Upper lobe of left lung (tissue), 6 donors: ENCODE results near the gene TRIM72. TPM values are rescaled to one million over a fixed set of nuclear protein-coding genes. Genes with fewer than 3 reads are reported as not detected.
A peak's percentile ranks its signal among the peaks of the same experiment; 100 is the strongest.

Experiments
- ATAC-seq, 2 donors: fragments of 200-7000 bp; cut with Tn5 transposase; one replicate each; pipeline ENCODE4 v1.9.1; 2022; ENCODE audit warnings: mild to moderate bottlenecking in 2 of 2, moderate library complexity in 2 of 2; ENCODE audit not compliant: low FRiP score in 2 of 2
- DNase-seq, 2 donors: peaks; one replicate each; pipeline ENCODE4 v3.0.0-alpha.2; 2019 to 2020
- H3K27ac ChIP-seq, 4 donors: fragments of 200-600 bp; sonication (generic); one replicate each; pipeline ENCODE4 v1.5.1; 2016 to 2019
- H3K27me3 ChIP-seq, 4 donors: fragments of 200-600 bp; sonication (generic); one replicate each; pipeline ENCODE4 v1.5.1; 2017 to 2019
- H3K36me3 ChIP-seq, 4 donors: fragments of 200-600 bp; sonication (generic); one replicate each; pipeline ENCODE4 v1.5.1; 2016 to 2019
- H3K4me1 ChIP-seq, 4 donors: fragments of 200-600 bp; sonication (generic); one replicate each; pipeline ENCODE4 v1.5.1; 2018 to 2019
- H3K4me3 ChIP-seq, 4 donors: fragments of 200-600 bp; sonication (generic); one replicate each; pipeline ENCODE4 v1.5.1; 2017 to 2019; ENCODE audit warnings: mild to moderate bottlenecking in 2 of 4, moderate library complexity in 1 of 4
- H3K9me3 ChIP-seq, 4 donors: fragments of 200-600 bp; sonication (generic); one replicate each; pipeline ENCODE4 v1.5.1; 2018 to 2019
- CTCF ChIP-seq, 6 experiments: fragments of 450-650 bp in 4 of 6; fragments of 200-600 bp in 2 of 6; sonication (generic) in 2 of 6; IDR thresholded peaks; one replicate each; pipeline ENCODE4 v1.5.1; 2016 to 2019; ENCODE audit warnings: antibody characterized with exemption in 6 of 6
- EP300 ChIP-seq, 4 donors: sonication (generic); formaldehyde crosslinking; IDR thresholded peaks; one replicate each; pipeline ENCODE4 v1.5.1; 2017; ENCODE audit warnings: antibody characterized with exemption in 4 of 4, control low read depth in 2 of 4
- POLR2A ChIP-seq, 4 donors: fragments of 450-650 bp; IDR thresholded peaks; one replicate each; pipeline ENCODE4 v1.5.1; 2016 to 2017; ENCODE audit warnings: antibody characterized with exemption in 4 of 4, mild to moderate bottlenecking in 2 of 4
- POLR2AphosphoS5 ChIP-seq, 2 donors: sonication (generic); formaldehyde crosslinking; IDR thresholded peaks; one replicate each; pipeline ENCODE4 v1.5.1; 2017; ENCODE audit warnings: antibody characterized with exemption in 2 of 2
- WGBS, 2 donors: methylation state at CpG; one replicate each; pipeline ENCODE4 v1.1.5; 2017 to 2018; 5-methylcytosine and 5-hydroxymethylcytosine counted together
- total RNA-seq, 6 donors: library from RNA; depleted of rRNA in 4 of 6; stranded (reverse); fragments of >200 nt in 4 of 6; gene quantifications; one replicate each; pipeline versions ENCODE4 v1.1.0 to v1.2.1, GENCODE V29; 2016 to 2021
- donor health status: DM: no; HTN: no; CAD: no; lungs with moderate emphysema.
- donor health status: DM: no; HTN: yes; CAD: no; lungs with severe emphysema.

Gene TRIM72
- total RNA-seq, 6 donors from 2014 or later: 0.27 TPM; not detected in 5

GRCh38 chr16:31214708-31215286 is 878 bp downstream of the TRIM72 start:
- 14 to 50% methylated on average over 2 to 11 of the region's 58 CpGs for WGBS, 2 donors
- peak in 1 of 2 donors; percentile 86 for DNase-seq
- ATAC-seq: peak in 1 of 2 donors; percentile 38
- Histone ChIP-seq H3K27me3 (peaks cover 0 to 23% (median 15%) of the 10 kb centered on the region in 4 donors), H3K27ac (no peak overlapping the region), H3K36me3 (no peaks in the 10 kb centered on the region), H3K9me3 (no peaks in the 10 kb centered on the region), H3K4me3 (peak overlapping the region in 3 of 4 donors; percentile 39 to 59 (median 51)), H3K4me1 (peaks cover 26 to 29% (median 27%) of the 10 kb centered on the region in 4 donors)
- no peak for TF ChIP-seq CTCF (IDR thresholded peaks at IDR 0.05)
- TF ChIP-seq POLR2A (IDR thresholded peaks at IDR 0.05): no peak
- TF ChIP-seq POLR2AphosphoS5 (IDR thresholded peaks at IDR 0.05): no peak
- no peak for TF ChIP-seq EP300 (IDR thresholded peaks at IDR 0.05)

- 1 to 6% methylated on average over 9 to 42 of the region's 63 CpGs for WGBS, 2 donors
- peaks cover 26 to 29% (median 27%) of the 10 kb centered on the region in 4 donors for H3K4me1 ChIP-seq
- no peaks in the 10 kb centered on the region for H3K36me3 ChIP-seq
- TF ChIP-seq POLR2AphosphoS5 (IDR thresholded peaks at IDR 0.05) (no peak), CTCF (IDR thresholded peaks at IDR 0.05) (no peak), POLR2A (IDR thresholded peaks at IDR 0.05) (no peak), EP300 (IDR thresholded peaks at IDR 0.05) (no peak)
- H3K4me3 ChIP-seq: peak overlapping the region; percentile 13 to 59 (median 45)
- peak; percentile 68 to 90 for DNase-seq
- no peak overlapping the region for H3K27ac ChIP-seq
- H3K27me3 ChIP-seq: peaks cover 0 to 23% (median 15%) of the 10 kb centered on the region in 4 donors
- H3K9me3 ChIP-seq: no peaks in the 10 kb centered on the region
- ATAC-seq: peak; percentile 82 to 88
Measured at GRCh38 chr16:31215287-31216162, 1.6 kb downstream of the TRIM72 start.

GRCh38 chr16:31216422-31217135 is 2.7 kb downstream of the TRIM72 start, which contains the start of gene PYDC1:
PYDC1 (minus strand) TSS chr16:31217135; CDS start chr16:31217028, 107 bp downstream.
- H3K4me3 ChIP-seq: peak within 1 kb of the TSS in 3 of 4 donors; percentile 39 to 59 (median 51)
- DNase-seq (peak in 1 of 2 donors; percentile 86), ATAC-seq (peak in 1 of 2 donors; percentile 21)
- 2 to 6% methylated on average over 13 to 46 of the region's 52 CpGs for WGBS, 2 donors
- no peaks in the 10 kb centered on the region for H3K9me3 ChIP-seq
- no peak within 1 kb of the TSS for H3K27ac ChIP-seq
- H3K27me3 ChIP-seq: peaks cover 0 to 23% (median 15%) of the 10 kb centered on the region in 4 donors
- H3K36me3 ChIP-seq: no peaks in the 10 kb centered on the region
- TF ChIP-seq CTCF (IDR thresholded peaks at IDR 0.05): no peak
- TF ChIP-seq POLR2AphosphoS5 (IDR thresholded peaks at IDR 0.05): no peak
- TF ChIP-seq POLR2A (IDR thresholded peaks at IDR 0.05): no peak
- TF ChIP-seq EP300 (IDR thresholded peaks at IDR 0.05): no peak
- peaks cover 26 to 29% (median 27%) of the 10 kb centered on the region in 4 donors for H3K4me1 ChIP-seq

- Histone ChIP-seq H3K27me3 (peaks cover 0 to 23% (median 15%) of the 10 kb centered on the region in 4 donors), H3K4me3 (peak overlapping the region in 1 of 4 donors; percentile 59), H3K36me3 (no peaks in the 10 kb centered on the region), H3K27ac (no peak overlapping the region), H3K9me3 (no peaks in the 10 kb centered on the region), H3K4me1 (peaks cover 26 to 29% (median 27%) of the 10 kb centered on the region in 4 donors)
- WGBS, 2 donors: 22 to 27% methylated on average over 2 to 4 of the region's 4 CpGs
- DNase-seq (no peak), ATAC-seq (no peak)
- TF ChIP-seq POLR2A (IDR thresholded peaks at IDR 0.05) (no peak), CTCF (IDR thresholded peaks at IDR 0.05) (no peak), EP300 (IDR thresholded peaks at IDR 0.05) (no peak), POLR2AphosphoS5 (IDR thresholded peaks at IDR 0.05) (no peak)
Measured at GRCh38 chr16:31217136-31217530, 3.2 kb downstream of the TRIM72 start.
